B cell (primary cell): ENCODE data around the gene TCF12. TPM values are rescaled to one million over a fixed set of nuclear protein-coding genes. Genes with fewer than 3 reads are reported as not detected.

ENCODE experiments used
- ATAC-seq: fragments of 200-7000 bp; cut with Tn5 transposase; one replicate; pipeline ENCODE4 v1.10.0; 2021; ENCODE audit warnings: low read depth, mild to moderate bottlenecking, moderate number of reproducible peaks, moderate library complexity
- CTCF ChIA-PET: fragments of 350-600 bp; sonication (Branson Sonifier 250); formaldehyde crosslinking; loops from one replicate; lab custom pipeline; 2021; ENCODE audit warnings: antibody characterized with exemption, inconsistent platforms; lab: Charles Lee
- POLR2A ChIA-PET: fragments of 350-600 bp; sonication (Branson Sonifier 250); formaldehyde crosslinking; loops from one replicate; lab custom pipeline; 2021; ENCODE audit warnings: antibody characterized with exemption; lab: Charles Lee
- DNase-seq: peaks from one replicate; pipeline ENCODE4 v3.0.0; 2013
- H2AFZ ChIP-seq: 2 replicates; pipeline ENCODE4 v1.6.1; 2012; ENCODE audit warnings: mild to moderate bottlenecking, low read depth, low read length; ENCODE audit not compliant: insufficient read depth, poor library complexity, severe bottlenecking
- H3K27ac ChIP-seq, 2 donors: 1 replicate in 1 of 2; 2 replicates in 1 of 2; pipeline ENCODE4 v1.5.1; 2012 to 2013; ENCODE audit warnings: low read length in 2 of 2, mild to moderate bottlenecking in 2 of 2, moderate library complexity in 1 of 2
- H3K27me3 ChIP-seq, 4 experiments: fragments of 200-600 bp in 1 of 4; sonication (generic) in 1 of 4; replicated peaks in 1 of 4; 1 replicate in 2 of 4; 2 replicates in 2 of 4; pipeline versions ENCODE4 v1.6.1 to v1.7.0; 2013 to 2016; ENCODE audit warnings: low read length in 3 of 4, mild to moderate bottlenecking in 2 of 4, mixed read lengths in 1 of 4, moderate library complexity in 1 of 4; ENCODE audit not compliant: insufficient read depth in 4 of 4, control insufficient read depth in 3 of 4; ENCODE audit errors: control extremely low read depth in 1 of 4
- H3K36me3 ChIP-seq, 2 experiments: replicated peaks in 1 of 2; 1 replicate in 1 of 2; 2 replicates in 1 of 2; pipeline versions ENCODE4 v1.6.1 to v1.7.1; 2013; ENCODE audit warnings: low read length in 1 of 2; ENCODE audit not compliant: insufficient read depth in 2 of 2, control insufficient read depth in 1 of 2; ENCODE audit errors: control extremely low read depth in 1 of 2, extremely low read depth in 1 of 2
- H3K4me1 ChIP-seq, 2 donors: fragments of 200-600 bp in 1 of 2; sonication (generic) in 1 of 2; 1 replicate in 1 of 2; 2 replicates in 1 of 2; pipeline versions ENCODE4 v1.5.1 to v1.6.1; 2013 to 2017; ENCODE audit warnings: low read length in 2 of 2; ENCODE audit not compliant: control insufficient read depth in 2 of 2, insufficient read depth in 2 of 2
- H3K4me2 ChIP-seq: replicated peaks from 2 replicates; pipeline ENCODE3; 2012; ENCODE audit warnings: mild to moderate bottlenecking, low read depth, low read length; ENCODE audit not compliant: poor library complexity, severe bottlenecking
- H3K4me3 ChIP-seq, 5 experiments: fragments of 200-600 bp in 1 of 5; sonication (generic) in 1 of 5; 1 replicate in 3 of 5; 2 replicates in 2 of 5; pipeline versions ENCODE4 v1.5.1 to v1.7.0; 2011 to 2016; ENCODE audit warnings: low read length in 4 of 5, mild to moderate bottlenecking in 4 of 5, low read depth in 2 of 5, control low read depth in 1 of 5, moderate library complexity in 1 of 5; ENCODE audit not compliant: insufficient read depth in 1 of 5; ENCODE audit errors: control extremely low read depth in 1 of 5, extremely low read depth in 1 of 5
- H3K79me2 ChIP-seq: fragments of 200-600 bp; sonication (generic); one replicate; pipeline ENCODE4 v1.6.0; 2016; ENCODE audit warnings: low read length; ENCODE audit not compliant: control insufficient read depth, insufficient read depth
- H3K9ac ChIP-seq: fragments of 200-600 bp; sonication (generic); 2 replicates; pipeline ENCODE4 v1.6.1; 2017; ENCODE audit warnings: mild to moderate bottlenecking, low read length, moderate library complexity
- H3K9me3 ChIP-seq, 3 donors: one replicate each; pipeline versions ENCODE4 v1.6.1 to v1.7.1; 2013; ENCODE audit warnings: low read length in 2 of 3; ENCODE audit not compliant: control insufficient read depth in 2 of 3, insufficient read depth in 1 of 3; ENCODE audit errors: control extremely low read depth in 1 of 3
- H4K20me1 ChIP-seq: 2 replicates; pipeline ENCODE4 v1.6.0; 2012; ENCODE audit warnings: mild to moderate bottlenecking, low read length; ENCODE audit not compliant: insufficient read depth, control insufficient read depth, poor library complexity, severe bottlenecking
- H3K27ac Mint-ChIP-seq: one replicate; pipeline ENCODE4 v1.8.0; 2021; ENCODE audit warnings: mixed read lengths
- H3K27me3 Mint-ChIP-seq: one replicate; pipeline ENCODE4 v1.8.0; 2021; ENCODE audit warnings: mixed read lengths
- H3K4me1 Mint-ChIP-seq: one replicate; pipeline ENCODE4 v1.8.0; 2021; ENCODE audit warnings: mixed read lengths
- H3K4me3 Mint-ChIP-seq: one replicate; pipeline ENCODE4 v1.8.0; 2021; ENCODE audit warnings: mixed read lengths
- H3K9me3 Mint-ChIP-seq: one replicate; pipeline ENCODE4 v1.8.0; 2022; ENCODE audit warnings: mixed read lengths; ENCODE audit not compliant: insufficient read depth
- EZH2 ChIP-seq: IDR thresholded peaks from 2 replicates; pipeline ENCODE4 v1.6.1; 2012; ENCODE audit warnings: borderline replicate concordance, low read depth, mild to moderate bottlenecking, moderate library complexity, low read length; ENCODE audit not compliant: insufficient read depth, poor library complexity, severe bottlenecking
- WGBS: methylation state at CpG from one replicate; pipeline ENCODE4 v1.1.5; 2013; ENCODE audit warnings: missing lambda C conversion rate; ENCODE audit not compliant: insufficient coverage; 5-methylcytosine and 5-hydroxymethylcytosine counted together
- intact Hi-C: fragments of 100-400 bp; cut with micrococcal nuclease; formaldehyde crosslinking; loops from one replicate; pipeline ENCODE4 v1.10.0; 2022
- polyA plus RNA-seq: library from polyadenylated mRNA; depleted of rRNA; stranded (reverse); fragments of >200 nt; gene quantifications from 2 replicates; pipeline ENCODE4 v1.2.3, GENCODE V29; 2012
- total RNA-seq, 2 donors: library from RNA; stranded (reverse); fragments of 120-200 nt in 1 of 2; gene quantifications; 1 replicate in 1 of 2; 2 replicates in 1 of 2; pipeline versions ENCODE4 v1.2.3 to v1.2.4, GENCODE V29; 2013 to 2022
- TF ChIP-seq, protein P1 (sequence below): fragments of 200-600 bp; IDR thresholded peaks from one replicate; pipeline ENCODE4 v1.8.0; 2022; ENCODE audit warnings: antibody characterized with exemption, mild to moderate bottlenecking

The TCF12 gene
- total and polyA plus RNA-seq, 2 donors (not counting 1 experiment from before 2014, with no cell fraction given) = 27.1 to 131 TPM

DNA sequence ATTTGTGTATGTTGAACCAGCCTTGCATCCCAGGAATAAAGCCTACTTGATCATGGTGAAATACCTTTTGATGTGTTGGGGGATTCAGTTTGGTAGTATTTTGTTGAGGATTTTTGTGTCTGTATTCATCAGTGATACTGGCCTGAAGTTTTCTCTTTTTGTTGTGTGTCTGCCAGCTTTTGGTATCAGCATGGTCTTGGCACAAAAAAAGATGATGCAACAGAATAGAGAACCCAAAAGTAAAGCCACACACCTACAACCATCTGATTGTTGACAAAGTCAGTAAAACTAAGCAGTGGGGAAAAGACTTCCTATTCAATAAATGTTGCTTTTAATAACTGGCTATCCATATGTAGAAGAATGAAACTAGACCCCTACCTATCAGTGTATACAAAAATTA lies 77.6 kb downstream of the TCF12 start:
- H3K4me2 ChIP-seq = no peak overlapping the region
- H3K27me3 ChIP-seq = no peaks in the 10 kb centered on the region
- H2AFZ ChIP-seq = no peak overlapping the region
- no peak overlapping the region for H3K27ac ChIP-seq
- CTCF ChIA-PET = no interaction called here
- no peaks in the 10 kb centered on the region for H3K9me3 Mint-ChIP-seq
- H3K36me3 ChIP-seq = peaks cover 0 to 3% of the 10 kb centered on the region in 2 experiments
- peaks cover 3% of the 10 kb centered on the region for H3K4me1 Mint-ChIP-seq
- no peak overlapping the region for H3K27ac Mint-ChIP-seq
- peaks cover 0 to 2% (median 1%) of the 10 kb centered on the region in 3 donors for H3K9me3 ChIP-seq
- ATAC-seq = no peak
- no peak overlapping the region for H3K9ac ChIP-seq
- H3K27me3 Mint-ChIP-seq = no peaks in the 10 kb centered on the region
- TF ChIP-seq, protein P1, sequence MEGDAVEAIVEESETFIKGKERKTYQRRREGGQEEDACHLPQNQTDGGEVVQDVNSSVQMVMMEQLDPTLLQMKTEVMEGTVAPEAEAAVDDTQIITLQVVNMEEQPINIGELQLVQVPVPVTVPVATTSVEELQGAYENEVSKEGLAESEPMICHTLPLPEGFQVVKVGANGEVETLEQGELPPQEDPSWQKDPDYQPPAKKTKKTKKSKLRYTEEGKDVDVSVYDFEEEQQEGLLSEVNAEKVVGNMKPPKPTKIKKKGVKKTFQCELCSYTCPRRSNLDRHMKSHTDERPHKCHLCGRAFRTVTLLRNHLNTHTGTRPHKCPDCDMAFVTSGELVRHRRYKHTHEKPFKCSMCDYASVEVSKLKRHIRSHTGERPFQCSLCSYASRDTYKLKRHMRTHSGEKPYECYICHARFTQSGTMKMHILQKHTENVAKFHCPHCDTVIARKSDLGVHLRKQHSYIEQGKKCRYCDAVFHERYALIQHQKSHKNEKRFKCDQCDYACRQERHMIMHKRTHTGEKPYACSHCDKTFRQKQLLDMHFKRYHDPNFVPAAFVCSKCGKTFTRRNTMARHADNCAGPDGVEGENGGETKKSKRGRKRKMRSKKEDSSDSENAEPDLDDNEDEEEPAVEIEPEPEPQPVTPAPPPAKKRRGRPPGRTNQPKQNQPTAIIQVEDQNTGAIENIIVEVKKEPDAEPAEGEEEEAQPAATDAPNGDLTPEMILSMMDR = no peak
- no peak for TF ChIP-seq EZH2
- DNase-seq = no peak
- POLR2A ChIA-PET = no interaction called here
- H3K4me3 Mint-ChIP-seq = no peak overlapping the region
- peaks cover 9% of the 10 kb centered on the region for H4K20me1 ChIP-seq
- intact Hi-C loops = no loop called here
- H3K79me2 ChIP-seq = peaks cover 51% of the 10 kb centered on the region
- no peak overlapping the region for H3K4me3 ChIP-seq
- H3K4me1 ChIP-seq = no peaks in the 10 kb centered on the region

DNA sequence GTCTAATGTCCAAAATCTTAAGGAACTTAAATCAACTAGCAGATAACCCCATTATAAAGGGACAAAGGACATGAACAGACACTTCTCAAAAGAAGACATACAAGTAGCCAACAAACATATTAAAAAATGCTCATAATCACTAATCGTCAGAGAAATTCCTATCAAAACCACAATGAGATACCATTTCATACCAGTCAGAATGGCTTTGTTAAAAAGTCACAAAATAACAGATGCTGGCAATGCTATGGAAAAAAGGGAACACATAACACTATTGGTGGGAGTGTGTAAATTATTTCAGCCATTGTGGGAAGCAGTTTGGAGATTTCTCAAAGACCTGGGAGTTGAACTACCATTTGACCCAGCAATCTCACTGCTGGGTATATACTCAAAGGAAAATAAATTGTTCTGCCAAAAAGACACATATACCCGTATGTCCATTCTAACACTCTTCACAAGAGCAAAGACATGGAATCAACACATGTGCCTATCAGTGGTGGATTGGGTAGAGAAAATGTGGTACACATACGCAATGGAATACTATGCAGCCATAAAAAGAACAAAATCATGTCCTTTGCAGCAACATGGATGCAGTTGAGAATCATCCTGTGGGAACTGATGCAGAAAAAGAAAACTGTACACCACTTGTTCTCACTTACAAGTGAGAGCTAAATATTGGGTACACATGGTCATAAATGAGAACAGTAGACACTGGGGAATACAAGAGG lies 78.5 kb downstream of the TCF12 start:
- no CpG with 5 or more reads among the region's 3 CpGs for WGBS
- Histone ChIP-seq H3K9ac (no peak overlapping the region), H3K9me3 (peaks cover 0 to 2% (median 1%) of the 10 kb centered on the region in 3 donors), H4K20me1 (peaks cover 7% of the 10 kb centered on the region), H3K79me2 (peaks cover 45% of the 10 kb centered on the region), H3K27ac (no peak overlapping the region), H3K36me3 (peaks cover 0 to 3% of the 10 kb centered on the region in 2 experiments), H2AFZ (no peak overlapping the region), H3K4me3 (no peak overlapping the region), H3K4me1 (no peaks in the 10 kb centered on the region), H3K27me3 (no peaks in the 10 kb centered on the region), H3K4me2 (no peak overlapping the region)
- ChIA-PET CTCF (no interaction called here), POLR2A (no interaction called here)
- Mint-ChIP-seq H3K27me3 (no peaks in the 10 kb centered on the region), H3K4me1 (peaks cover 5% of the 10 kb centered on the region), H3K27ac (no peak overlapping the region), H3K9me3 (no peaks in the 10 kb centered on the region), H3K4me3 (no peak overlapping the region)
- intact Hi-C loops = no loop called here
- ATAC-seq (no peak), DNase-seq (no peak)
- TF ChIP-seq, protein P1 = no peak
- TF ChIP-seq EZH2 = no peak
